HG02840 (cell line): Measurements from ENCODE around the gene SCNN1B.
"Not testable (repeated sequence)": the region's sequence is repeated elsewhere in the genome, so short reads cannot be mapped to it uniquely, and the experiment has no call there.

Source experiments
- ATAC-seq: cut with Tn5 transposase; IDR thresholded peaks from one replicate; pipeline ENCODE4 v1.9.1; 2021; ENCODE audit warnings: mild to moderate bottlenecking, moderate library complexity, moderate number of reproducible peaks; ENCODE audit not compliant: unreplicated experiment, low FRiP score

SCNN1B gene

GRCh38 chr16:23348579-23349469 lies 46.7 kb downstream of the SCNN1B start:
- no peak for ATAC-seq

GRCh38 chr16:23351360-23351759 lies 49.3 kb downstream of the SCNN1B start:
- no peak for ATAC-seq

DNA sequence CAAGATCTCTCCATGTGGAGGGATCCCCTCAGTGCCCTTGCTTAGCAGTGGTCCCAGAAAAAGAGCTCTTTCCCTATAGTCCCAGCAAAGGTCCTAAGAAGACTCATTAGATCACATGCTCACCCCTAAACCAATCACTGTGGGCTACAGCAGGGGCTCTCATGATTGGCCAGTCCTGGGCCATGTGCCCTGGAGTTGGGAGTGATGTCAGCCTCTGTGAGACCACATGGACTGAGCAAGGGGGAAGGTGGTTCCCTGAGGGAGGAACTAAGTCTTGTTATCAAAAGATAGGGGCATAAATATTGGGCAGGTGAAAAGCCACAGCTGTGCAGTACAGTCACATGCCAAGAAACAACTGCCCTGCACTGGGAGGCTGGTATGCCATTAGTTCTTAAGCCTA lies 51.3 kb downstream of the SCNN1B start:
- ATAC-seq: no peak

- ATAC-seq: no peak
Observed at GRCh38 chr16:23354246-23354645, 52.1 kb downstream of the SCNN1B start.

- no peak for ATAC-seq
Observed at GRCh38 chr16:23355106-23355670, 53.1 kb downstream of the SCNN1B start.

DNA sequence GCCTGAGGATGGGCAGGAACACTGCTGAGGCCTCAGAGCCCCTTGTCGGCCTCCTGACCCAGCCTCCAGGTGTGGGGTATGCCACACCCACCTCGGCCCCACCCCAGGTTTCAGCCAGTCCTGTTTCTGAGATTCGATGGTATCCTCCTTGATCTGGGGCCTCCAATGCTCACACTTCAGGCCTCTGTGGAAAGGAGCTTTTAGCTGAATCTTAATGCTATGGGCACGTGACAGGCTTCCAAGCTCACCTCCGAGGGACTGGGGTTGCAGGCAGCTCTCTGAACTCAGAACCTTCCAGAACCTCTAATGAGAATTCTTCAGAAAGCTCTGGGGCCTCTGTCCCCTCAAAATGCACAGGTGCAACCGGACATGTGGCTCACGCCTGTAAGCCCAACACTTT lies 54.8 kb downstream of the SCNN1B start:
- no peak for ATAC-seq

GRCh38 chr16:23357761-23358290 lies 55.7 kb downstream of the SCNN1B start:
- no peak for ATAC-seq

DNA sequence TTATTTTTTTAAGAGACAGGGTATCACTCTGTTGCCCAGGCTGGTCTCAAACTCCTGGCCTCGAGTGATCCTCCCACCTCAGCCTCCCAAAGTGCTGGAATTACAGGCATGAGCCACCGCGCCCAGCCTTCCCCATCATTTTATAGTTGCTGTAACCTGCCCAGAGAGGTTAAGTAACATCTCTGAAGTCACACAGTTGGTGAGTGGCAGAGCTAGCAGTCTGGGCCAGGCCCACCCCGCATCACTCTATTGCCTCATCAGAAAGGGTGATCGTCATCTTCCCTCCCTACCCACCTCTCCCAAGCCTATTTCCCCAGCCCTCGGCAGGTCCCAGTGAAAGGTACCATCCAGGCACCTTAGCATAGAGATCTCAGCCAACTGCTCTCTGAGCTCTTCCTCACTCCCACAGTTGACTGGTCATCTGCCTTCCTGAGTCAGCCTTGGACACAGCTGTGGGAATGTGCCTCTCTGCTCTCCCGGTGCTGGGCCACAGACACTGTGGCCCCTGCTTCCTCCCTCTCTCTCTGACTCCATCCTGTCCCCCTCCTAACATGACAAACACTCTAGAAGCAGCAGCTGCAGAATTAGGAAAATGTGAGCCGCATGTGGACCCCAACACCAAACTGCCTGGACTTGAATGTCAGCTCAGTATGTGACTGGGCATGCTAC lies 57.1 kb downstream of the SCNN1B start:
- ATAC-seq: no peak

DNA sequence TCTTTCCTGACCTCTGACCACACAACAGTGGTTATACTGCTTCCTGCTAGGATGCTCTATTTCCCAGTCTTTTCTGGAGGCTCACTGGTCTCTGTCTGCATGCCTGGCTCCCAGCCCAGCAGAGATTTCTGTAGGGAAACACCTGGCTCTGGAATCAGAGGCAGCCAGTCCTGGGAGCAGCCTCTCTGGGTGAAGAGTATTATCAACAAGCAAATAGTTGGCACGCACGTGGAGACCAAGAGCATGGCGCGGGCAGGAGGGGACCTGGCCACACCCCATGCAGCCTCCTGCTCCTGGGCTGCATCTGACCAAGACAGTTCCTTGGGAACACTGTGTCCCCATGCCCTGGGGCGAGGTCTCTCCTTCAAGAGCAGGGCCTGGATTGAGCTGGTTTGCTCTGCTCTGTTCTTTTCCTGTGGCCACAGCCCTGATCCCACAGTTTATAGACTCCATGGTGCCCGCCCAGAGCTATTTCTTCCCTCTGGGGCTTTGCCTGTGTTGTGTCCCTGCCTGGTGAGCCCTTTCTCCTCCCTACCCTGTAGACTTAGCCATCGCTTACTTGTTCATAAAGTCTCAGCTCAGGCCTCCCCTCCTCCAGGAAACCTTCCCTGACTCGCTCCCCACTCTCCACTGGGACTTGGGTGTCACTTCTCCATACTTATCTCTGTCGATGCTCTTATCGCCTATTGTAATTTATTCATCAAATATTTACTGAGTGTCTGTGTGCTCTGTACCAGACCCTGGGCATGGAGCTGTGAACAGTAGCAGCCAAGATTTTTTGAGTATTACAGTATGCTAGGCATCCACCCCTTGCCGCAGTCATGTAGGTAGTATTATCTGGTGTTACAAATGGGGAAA lies 60.6 kb downstream of the SCNN1B start:
- no peak for ATAC-seq

GRCh38 chr16:23365602-23366240 lies 63.6 kb downstream of the SCNN1B start:
- ATAC-seq: no peak

- not testable (repeated sequence) for ATAC-seq
Observed at GRCh38 chr16:23366341-23366740, 64.2 kb downstream of the SCNN1B start.

- ATAC-seq: no peak
Observed at GRCh38 chr16:23367564-23367963, 65.5 kb downstream of the SCNN1B start.

- no peak for ATAC-seq
Observed at GRCh38 chr16:23367988-23368387, 65.9 kb downstream of the SCNN1B start.

GRCh38 chr16:23368469-23368868 lies 66.4 kb downstream of the SCNN1B start:
- ATAC-seq: no peak

DNA sequence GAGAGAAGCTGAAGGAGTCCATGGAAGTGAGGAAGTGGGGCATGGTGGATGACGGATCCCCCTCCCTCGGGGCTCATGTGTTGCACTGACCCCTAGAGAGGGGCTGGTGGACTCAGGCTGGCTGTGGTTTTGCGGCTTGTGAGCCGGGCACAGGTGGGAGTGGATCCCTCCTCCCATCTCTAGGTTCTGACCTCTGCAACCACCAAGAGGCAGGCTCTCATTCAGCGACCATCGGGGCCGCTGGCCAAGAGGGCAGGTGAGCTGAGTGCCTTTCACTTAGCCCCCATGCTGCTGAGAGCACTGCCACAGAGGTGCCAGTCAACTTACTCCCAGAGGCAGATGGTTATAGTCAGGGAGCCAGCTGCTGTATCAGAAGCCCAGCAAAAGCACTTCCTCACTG lies 67.3 kb downstream of the SCNN1B start:
- no peak for ATAC-seq

- no peak for ATAC-seq
Observed at GRCh38 chr16:23371368-23371767, 69.3 kb downstream of the SCNN1B start.

GRCh38 chr16:23373436-23374219 lies 71.5 kb downstream of the SCNN1B start:
- ATAC-seq: no peak

- ATAC-seq: no peak
Observed at GRCh38 chr16:23374721-23375510, 72.8 kb downstream of the SCNN1B start.
